GM12878 (cell line): ENCODE data around the gene SENP6. TPM values are rescaled to one million over a fixed set of nuclear protein-coding genes. Genes with fewer than 3 reads are reported as not detected.
"Not testable (repeated sequence)": the region's sequence is repeated elsewhere in the genome, so short reads cannot be mapped to it uniquely, and the experiment has no call there.

Experiments
- ATAC-seq: fragments of 200-7000 bp; cut with Tn5 transposase; 3 replicates; pipeline ENCODE4 v1.9.1; 2020; ENCODE audit warnings: mild to moderate bottlenecking, moderate library complexity
- BruUV-seq: library from RNA; stranded (reverse); fragments of 400-500 nt; replicated peaks from 2 replicates; lab custom pipeline; 2021; lab: Mats Ljungman, UMichigan
- CTCF ChIA-PET: fragments of 300-600 bp; sonication (Branson Sonifier 250); formaldehyde crosslinking; extraction: SDS; loops from one replicate; lab custom pipeline; 2021; ENCODE audit warnings: inconsistent platforms; lab: Yijun Ruan, JAX
- POLR2A ChIA-PET: fragments of 350-600 bp; formaldehyde crosslinking; extraction: SDS; loops from one replicate; lab custom pipeline; 2021; ENCODE audit warnings: inconsistent platforms; lab: Charles Lee
- RAD21 ChIA-PET: fragments of 300-600 bp; sonication (Branson Sonifier 250); formaldehyde crosslinking; loops from one replicate; lab custom pipeline; 2023; ENCODE audit warnings: antibody characterized with exemption; ENCODE audit not compliant: unreplicated experiment; lab: Charles Lee
- SMC1A ChIA-PET: fragments of 300-600 bp; sonication (Branson Sonifier 250); formaldehyde crosslinking; loops from one replicate; lab custom pipeline; 2023; ENCODE audit not compliant: unreplicated experiment, uncharacterized antibody; lab: Charles Lee
- DNase-seq: peaks from one replicate; pipeline ENCODE4 v3.0.0-alpha.2; 2011; ENCODE audit warnings: low read depth, low spot score
- FAIRE-seq: peaks from 3 replicates; lab custom pipeline; 2011; peaks lifted over from hg19 to GRCh38; lab: Jason Lieb, UNC
- H2AFZ ChIP-seq: 2 replicates; pipeline ENCODE4 v1.6.0; 2011; ENCODE audit warnings: low read depth, low read length, control low read depth; ENCODE audit not compliant: control insufficient read depth
- H3K27ac ChIP-seq: 2 replicates; pipeline ENCODE4 v1.5.1; 2011; ENCODE audit warnings: control low read depth; ENCODE audit not compliant: control insufficient read depth, insufficient read depth
- H3K27me3 ChIP-seq, 2 experiments: replicated peaks in 1 of 2; 2 replicates each; pipeline versions ENCODE4 v1.6.0 to v1.6.1; 2011; ENCODE audit warnings: low read length in 1 of 2; ENCODE audit not compliant: control insufficient read depth in 2 of 2, insufficient read depth in 2 of 2
- H3K36me3 ChIP-seq, 2 experiments: 2 replicates each; pipeline ENCODE4 v1.5.1; 2011; ENCODE audit warnings: low read length in 1 of 2; ENCODE audit not compliant: control insufficient read depth in 2 of 2, insufficient read depth in 2 of 2
- H3K4me1 ChIP-seq: 2 replicates; pipeline ENCODE4 v1.6.1; 2011; ENCODE audit warnings: mild to moderate bottlenecking, low read length, moderate library complexity, mixed read lengths; ENCODE audit not compliant: control insufficient read depth, insufficient read depth
- H3K4me2 ChIP-seq: 2 replicates; pipeline ENCODE4 v1.6.0; 2011; ENCODE audit warnings: control low read depth; ENCODE audit not compliant: control insufficient read depth, insufficient read depth
- H3K4me3 ChIP-seq: fragments of 200-600 bp; sonication (generic); 2 replicates; pipeline ENCODE4 v1.5.1; 2016
- H3K79me2 ChIP-seq: 2 replicates; pipeline ENCODE4 v1.6.0; 2011; ENCODE audit warnings: low read length; ENCODE audit not compliant: control insufficient read depth, insufficient read depth
- H3K9ac ChIP-seq: 2 replicates; pipeline ENCODE4 v1.8.0; 2011; ENCODE audit warnings: low read length, control low read depth, mixed read lengths; ENCODE audit not compliant: control insufficient read depth, insufficient read depth
- H3K9me3 ChIP-seq: replicated peaks from 3 replicates; pipeline ENCODE4 v1.5.1; 2011; ENCODE audit warnings: mild to moderate bottlenecking, low read length; ENCODE audit not compliant: control insufficient read depth, insufficient read depth
- H4K20me1 ChIP-seq: 2 replicates; pipeline ENCODE4 v1.6.0; 2011; ENCODE audit not compliant: control insufficient read depth, insufficient read depth
- CEBPB ChIP-seq, 2 experiments: fragments of 150-350 bp in 1 of 2; IDR thresholded peaks; 2 replicates each; pipeline ENCODE4 v1.6.1; 2012 to 2014; ENCODE audit warnings: low read depth in 2 of 2, low read length in 2 of 2, borderline replicate concordance in 1 of 2, inconsistent platforms in 1 of 2
- ETV6 ChIP-seq, 2 experiments: fragments of 450-650 bp in 1 of 2; IDR thresholded peaks in 1 of 2; conservative IDR thresholded peaks in 1 of 2; 2 replicates each; pipeline ENCODE4 v1.6.1; 2014; ENCODE audit warnings: antibody characterized with exemption in 1 of 2, borderline replicate concordance in 1 of 2, low read depth in 1 of 2, mild to moderate bottlenecking in 1 of 2, moderate library complexity in 1 of 2
- FOS ChIP-seq: IDR thresholded peaks from 3 replicates; pipeline ENCODE4 v1.6.1; 2011; ENCODE audit warnings: borderline replicate concordance; ENCODE audit not compliant: insufficient read length; ENCODE audit errors: extremely low read depth
- IKZF1 ChIP-seq: fragments of 450-650 bp; conservative IDR thresholded peaks from 2 replicates; pipeline ENCODE4 v1.6.1; 2017; ENCODE audit warnings: antibody characterized with exemption, mild to moderate bottlenecking
- IKZF2 ChIP-seq, 2 experiments: fragments of 450-650 bp; IDR thresholded peaks; 2 replicates each; pipeline ENCODE4 v1.6.1; 2017; ENCODE audit warnings: mild to moderate bottlenecking in 2 of 2, moderate library complexity in 2 of 2
- TCF3 ChIP-seq: IDR thresholded peaks from 2 replicates; pipeline ENCODE4 v1.6.1; 2012; ENCODE audit warnings: low read depth, mild to moderate bottlenecking, low read length, borderline replicate concordance; ENCODE audit not compliant: insufficient read depth
- ZBED1 ChIP-seq: IDR thresholded peaks from 2 replicates; pipeline ENCODE4 v1.6.1; 2016; ENCODE audit warnings: borderline replicate concordance
- WGBS: methylation state at CpG from one replicate; pipeline ENCODE4 v1.1.6; 2016; ENCODE audit warnings: low lambda C conversion rate; ENCODE audit not compliant: insufficient replicate concordance, insufficient coverage; ENCODE audit errors: missing lambda C conversion rate; 5-methylcytosine and 5-hydroxymethylcytosine counted together
- in situ Hi-C: fragments of 300-500 bp; cut with MboI; formaldehyde crosslinking; loops from 9 replicates; pipeline ENCODE4 v1.14.3; 2018; ENCODE audit warnings: mixed read lengths
- intact Hi-C: fragments of 100-400 bp; cut with micrococcal nuclease; formaldehyde crosslinking; loops from one replicate; pipeline ENCODE4 v1.14.2; 2022; ENCODE audit not compliant: unreplicated experiment
- polyA plus RNA-seq, 11 experiments: library from polyadenylated mRNA; depleted of rRNA in 4 of 11; unstranded in 6 of 11; stranded (reverse) in 5 of 11; fragments of >200 nt; fragmentation: Nextera tagmentation in 4 of 11; fragmentation: Illumina TruSeq in 1 of 11; extraction: Ambion mirVana in 4 of 11; extraction: Trizol in 1 of 11; gene quantifications; 1 replicate in 1 of 11; 2 replicates in 10 of 11; pipeline versions ENCODE4 v1.2.1 to v1.2.3, GENCODE V29; 2011 to 2016; ENCODE audit warnings: inconsistent platforms in 2 of 11, missing spikeins in 2 of 11, low read depth in 1 of 11
- total RNA-seq, 4 experiments: library from RNA; depleted of rRNA in 3 of 4; stranded (reverse); fragments of >200 nt in 3 of 4; fragmentation: Illumina TruSeq in 1 of 4; extraction: Trizol in 1 of 4; gene quantifications; 2 replicates each; pipeline versions ENCODE4 v1.2.1 to v1.2.3, GENCODE V29; 2013 to 2021
- TF ChIP-seq, protein P1 (sequence below): fragments of 450-650 bp; IDR thresholded peaks from 2 replicates; pipeline ENCODE4 v1.6.1; 2017; ENCODE audit warnings: borderline replicate concordance

Gene SENP6
- total and polyA plus RNA-seq, 10 of the 15 experiments (the other 5 are each of a cell fraction or from before 2014, with no cell fraction given), result 10.7 to 70.0 (median 42.3) TPM

DNA sequence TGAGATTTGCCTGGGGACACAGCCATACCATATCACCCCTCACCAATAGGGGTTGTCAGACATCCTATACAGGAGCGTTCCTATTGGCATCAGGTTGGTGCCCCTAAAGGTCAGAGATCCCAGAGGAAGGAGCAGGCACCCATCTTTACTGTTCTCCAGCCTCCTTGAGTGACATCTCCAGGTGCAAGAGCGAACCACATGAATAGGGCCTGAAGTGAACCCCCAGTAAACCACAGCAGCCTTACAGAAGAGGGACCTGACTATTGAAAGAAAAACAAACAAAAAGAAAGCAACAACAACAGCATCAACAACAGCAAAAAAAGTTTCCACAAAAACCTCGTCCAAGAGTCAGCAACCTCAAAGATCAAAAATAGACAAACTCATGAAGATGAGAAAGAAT, 32.7 kb upstream of the SENP6 start:
- no peaks in the 10 kb centered on the region for H4K20me1 ChIP-seq
- RAD21 ChIA-PET, result no interaction called here
- H3K4me2 ChIP-seq, result no peak overlapping the region
- no peak for ATAC-seq
- no peak overlapping the region for H2AFZ ChIP-seq
- H3K27ac ChIP-seq, result no peak overlapping the region
- intact Hi-C loops, result no loop called here
- POLR2A ChIA-PET, result no interaction called here
- H3K9ac ChIP-seq, result no peak overlapping the region
- no peaks in the 10 kb centered on the region for H3K36me3 ChIP-seq
- H3K4me3 ChIP-seq, result no peak overlapping the region
- H3K4me1 ChIP-seq, result no peaks in the 10 kb centered on the region
- 33% methylated on average over 3 of the region's 3 CpGs for WGBS
- no TSS peak for BruUV-seq
- no peak for TF ChIP-seq ZBED1
- TF ChIP-seq IKZF1, result no peak
- TF ChIP-seq, protein P1, sequence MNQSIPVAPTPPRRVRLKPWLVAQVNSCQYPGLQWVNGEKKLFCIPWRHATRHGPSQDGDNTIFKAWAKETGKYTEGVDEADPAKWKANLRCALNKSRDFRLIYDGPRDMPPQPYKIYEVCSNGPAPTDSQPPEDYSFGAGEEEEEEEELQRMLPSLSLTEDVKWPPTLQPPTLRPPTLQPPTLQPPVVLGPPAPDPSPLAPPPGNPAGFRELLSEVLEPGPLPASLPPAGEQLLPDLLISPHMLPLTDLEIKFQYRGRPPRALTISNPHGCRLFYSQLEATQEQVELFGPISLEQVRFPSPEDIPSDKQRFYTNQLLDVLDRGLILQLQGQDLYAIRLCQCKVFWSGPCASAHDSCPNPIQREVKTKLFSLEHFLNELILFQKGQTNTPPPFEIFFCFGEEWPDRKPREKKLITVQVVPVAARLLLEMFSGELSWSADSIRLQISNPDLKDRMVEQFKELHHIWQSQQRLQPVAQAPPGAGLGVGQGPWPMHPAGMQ, result no peak
- TF ChIP-seq IKZF2 (IDR thresholded peaks at IDR 0.05), result no peak
- no peak for TF ChIP-seq TCF3
- TF ChIP-seq FOS, result no peak
- no peak for TF ChIP-seq ETV6 (conservative IDR thresholded peaks at IDR 0.05 in 1 of 2, IDR thresholded peaks at IDR 0.05 in 1 of 2; ENCODE audit: borderline replicate concordance in 1 of 2, low read depth in 1 of 2)
- TF ChIP-seq CEBPB (IDR thresholded peaks at IDR 0.05; ENCODE audit: borderline replicate concordance in 1 of 2, low read depth in 2 of 2, low read length in 2 of 2), result no peak
- TF ChIP-seq, all 136 proteins: peak for 0
- DNase-seq (no peak), FAIRE-seq (no peak)
- no peaks in the 10 kb centered on the region for H3K27me3 ChIP-seq
- SMC1A ChIA-PET, result no interaction called here
- in situ Hi-C loops, result no loop called here
- peaks cover 5% of the 10 kb centered on the region; the same call in 2 of the 3 replicates for H3K9me3 ChIP-seq
- no peaks in the 10 kb centered on the region for H3K79me2 ChIP-seq
- CTCF ChIA-PET, result no interaction called here

DNA sequence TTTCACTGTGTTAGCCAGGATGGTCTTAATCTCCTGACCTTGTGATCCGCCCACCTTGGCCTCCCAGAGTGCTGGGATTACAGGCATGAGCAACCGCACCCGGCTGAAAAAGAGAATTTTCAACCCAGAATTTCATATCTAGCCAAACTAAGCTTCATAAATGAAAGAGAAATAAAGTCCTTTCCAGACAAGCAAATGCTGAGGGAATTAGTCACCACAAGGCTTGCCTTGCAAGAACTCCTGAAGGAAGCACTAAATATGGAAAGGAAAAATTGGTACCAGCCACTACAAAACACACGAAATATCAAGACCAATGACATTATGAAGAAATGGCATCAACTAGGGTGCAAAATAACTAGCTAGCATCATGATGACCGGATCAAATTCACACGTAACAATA, 31.0 kb upstream of the SENP6 start:
- DNase-seq, H3K27me3 ChIP-seq, ATAC-seq, H3K4me3 ChIP-seq, POLR2A ChIA-PET, H3K9ac ChIP-seq, H3K9me3 ChIP-seq, H3K4me1 ChIP-seq, H3K27ac ChIP-seq, BruUV-seq, H3K79me2 ChIP-seq, RAD21 ChIA-PET, H3K36me3 ChIP-seq, FAIRE-seq, H3K4me2 ChIP-seq, H4K20me1 ChIP-seq, intact Hi-C loops, H2AFZ ChIP-seq, in situ Hi-C loops: not testable (repeated sequence)
- SMC1A ChIA-PET, result interaction anchor here (1.1 kb wide), 1 partner anchor 32 kb away, joined by 3 read pairs; no protein-coding TSS in a partner anchor
- CTCF ChIA-PET, result interaction anchor here (0.6 to 2.3 kb wide), 2 partner anchors 8 to 19 kb away, joined by 3 to 9 read pairs; no protein-coding TSS in a partner anchor
- 58% methylated on average over 6 of the region's 6 CpGs for WGBS
